Measurements from ENCODE around the gene CEMIP. TPM values are rescaled to one million over a fixed set of nuclear protein-coding genes. Genes with fewer than 3 reads are reported as not detected.

Gene CEMIP
- total RNA-seq, 1 experiment from 2014 or later: 0.61 TPM

GRCh38 chr15:80984856-80985255 is 205.7 kb downstream of the CEMIP start:
- TF ChIP-seq CTCF (conservative IDR thresholded peaks at IDR 0.05): no peak
- no peak for TF ChIP-seq EZH2 (IDR thresholded peaks at IDR 0.05; ENCODE audit: low read depth)
- Histone ChIP-seq H3K4me1 (replicated peaks; ENCODE audit: insufficient read depth) (peaks cover 14% of the 10 kb centered on the region), H3K4me2 (no peak overlapping the region), H3K9me3 (ENCODE audit: insufficient read depth, low read depth) (no peaks in the 10 kb centered on the region), H3K27ac (no peak overlapping the region), H3K79me2 (ENCODE audit: low read depth) (peaks cover 70% of the 10 kb centered on the region), H4K20me1 (ENCODE audit: insufficient read depth) (peaks cover 5% of the 10 kb centered on the region; the same call in 1 of the 2 replicates), H3K9me2 (ENCODE audit: insufficient read depth) (no peaks in the 10 kb centered on the region), H3F3A (ENCODE audit: insufficient read depth, low read depth) (peaks cover 3% of the 10 kb centered on the region; the same call in 1 of the 2 replicates), H3K4me3 (no peak overlapping the region), H2AFZ (no peak overlapping the region), H3K27me3 (ENCODE audit: insufficient read depth, low read depth) (no peaks in the 10 kb centered on the region), H3K36me3 (ENCODE audit: low read depth) (peaks cover 16% of the 10 kb centered on the region; the same call in 1 of the 2 replicates)
- intact Hi-C loops (cut with micrococcal nuclease; ENCODE audit: unreplicated experiment): no loop called here
- no TSS peak for BruUV-seq (replicated peaks)
- ChIA-PET CTCF (no interaction called here), POLR2A (ENCODE audit: unreplicated experiment) (no interaction called here)
- DNase-seq: no peak

- Histone ChIP-seq H3K36me3 (ENCODE audit: low read depth) (peaks cover 10% of the 10 kb centered on the region; the same call in 1 of the 2 replicates), H3K4me2 (no peak overlapping the region), H4K20me1 (ENCODE audit: insufficient read depth) (peaks cover 5% of the 10 kb centered on the region; the same call in 1 of the 2 replicates), H3K79me2 (ENCODE audit: low read depth) (peaks cover 70% of the 10 kb centered on the region), H3K4me1 (replicated peaks; ENCODE audit: insufficient read depth) (peaks cover 24% of the 10 kb centered on the region), H3K4me3 (no peak overlapping the region), H2AFZ (no peak overlapping the region), H3K27me3 (ENCODE audit: insufficient read depth, low read depth) (no peaks in the 10 kb centered on the region), H3K27ac (no peak overlapping the region), H3K9me2 (ENCODE audit: insufficient read depth) (no peaks in the 10 kb centered on the region; the same call in 1 of the 2 replicates), H3K9me3 (ENCODE audit: insufficient read depth, low read depth) (no peaks in the 10 kb centered on the region), H3F3A (ENCODE audit: insufficient read depth, low read depth) (peaks cover 11% of the 10 kb centered on the region; the same call in 1 of the 2 replicates)
- BruUV-seq (replicated peaks): no TSS peak
- ChIA-PET CTCF (no interaction called here), POLR2A (ENCODE audit: unreplicated experiment) (no interaction called here)
- DNase-seq: no peak
- TF ChIP-seq EZH2 (IDR thresholded peaks at IDR 0.05; ENCODE audit: low read depth): no peak
- TF ChIP-seq CTCF (conservative IDR thresholded peaks at IDR 0.05): no peak
- intact Hi-C loops (cut with micrococcal nuclease; ENCODE audit: unreplicated experiment): no loop called here
Measured at GRCh38 chr15:80985981-80986380, 206.8 kb downstream of the CEMIP start.

- intact Hi-C loops (cut with micrococcal nuclease; ENCODE audit: unreplicated experiment): no loop called here
- no peak overlapping the region for H3K4me3 ChIP-seq
- CTCF ChIA-PET: no interaction called here
Measured at GRCh38 chr15:80986487-80986886, 207.3 kb downstream of the CEMIP start.

More at GRCh38 chr15:80986487-80986886, 207.3 kb downstream of the CEMIP start:
- peaks cover 10% of the 10 kb centered on the region; the same call in 1 of the 2 replicates for H3K36me3 ChIP-seq (ENCODE audit: low read depth)
- H3K27ac ChIP-seq: no peak overlapping the region
- no peak for DNase-seq
- H3K4me1 ChIP-seq (replicated peaks; ENCODE audit: insufficient read depth): peaks cover 24% of the 10 kb centered on the region
- H3K9me2 ChIP-seq (ENCODE audit: insufficient read depth): no peaks in the 10 kb centered on the region; the same call in 1 of the 2 replicates
- BruUV-seq (replicated peaks): no TSS peak
- peaks cover 5% of the 10 kb centered on the region; the same call in 1 of the 2 replicates for H4K20me1 ChIP-seq (ENCODE audit: insufficient read depth)
- POLR2A ChIA-PET (ENCODE audit: unreplicated experiment): no interaction called here
- no peaks in the 10 kb centered on the region for H3K27me3 ChIP-seq (ENCODE audit: insufficient read depth, low read depth)
- 0 out of 2 replicates have a peak overlapping the region, but pooled peaks have one; percentile 89 for H3K4me2 ChIP-seq
- TF ChIP-seq CTCF (conservative IDR thresholded peaks at IDR 0.05): no peak
- no peak for TF ChIP-seq EZH2 (IDR thresholded peaks at IDR 0.05; ENCODE audit: low read depth)
- no peaks in the 10 kb centered on the region for H3K9me3 ChIP-seq (ENCODE audit: insufficient read depth, low read depth)
- H3K79me2 ChIP-seq (ENCODE audit: low read depth): peaks cover 70% of the 10 kb centered on the region
- H2AFZ ChIP-seq: no peak overlapping the region
- H3F3A ChIP-seq (ENCODE audit: insufficient read depth, low read depth): peaks cover 11% of the 10 kb centered on the region; the same call in 1 of the 2 replicates
